Measurements from ENCODE around the gene UBASH3A.

UBASH3A gene

DNA sequence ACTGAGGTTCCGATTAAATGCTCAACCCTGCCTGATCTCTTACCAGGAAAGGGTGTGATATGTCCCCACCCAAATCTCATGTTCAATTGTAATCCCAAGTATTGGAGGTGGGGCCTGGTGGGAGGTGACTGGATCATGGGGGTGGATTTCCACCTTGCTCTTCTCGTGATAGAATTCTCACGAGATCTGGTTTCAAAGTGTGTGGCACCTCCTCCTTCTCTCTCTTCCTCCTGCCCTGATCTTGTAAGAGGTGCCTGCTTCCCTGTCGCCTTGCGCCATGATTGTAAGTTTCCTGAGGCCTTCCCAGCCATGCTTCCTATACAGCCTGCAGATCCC lies 57.5 kb downstream of the UBASH3A start:
- H3K9me3 ChIP-seq (ENCODE audit: control insufficient read depth in 1 of 2, low read length in 2 of 2): no peaks in the 10 kb centered on the region
- no peaks in the 10 kb centered on the region for H3K27me3 ChIP-seq (ENCODE audit: control insufficient read depth in 1 of 2, insufficient read depth in 2 of 2, low read length in 2 of 2)
- no peaks in the 10 kb centered on the region for H3K36me3 ChIP-seq (ENCODE audit: control insufficient read depth in 1 of 2, insufficient read depth in 2 of 2, low read length in 2 of 2)
- H3K4me1 ChIP-seq (ENCODE audit: control insufficient read depth in 1 of 2, insufficient read depth in 2 of 2, low read length in 2 of 2): peaks cover 72 to 76% of the 10 kb centered on the region in 2 donors
- peak overlapping the region in 1 of 2 donors; percentile 16 for H3K4me3 ChIP-seq (ENCODE audit: low read depth in 1 of 2, low read length in 2 of 2)
- H3K9ac ChIP-seq (ENCODE audit: low read depth in 1 of 2, low read length in 2 of 2): peak overlapping the region in 1 of 2 donors; percentile 1
- peak overlapping the region; percentile 35 for H3K27ac ChIP-seq (ENCODE audit: low read depth, low read length)

DNA sequence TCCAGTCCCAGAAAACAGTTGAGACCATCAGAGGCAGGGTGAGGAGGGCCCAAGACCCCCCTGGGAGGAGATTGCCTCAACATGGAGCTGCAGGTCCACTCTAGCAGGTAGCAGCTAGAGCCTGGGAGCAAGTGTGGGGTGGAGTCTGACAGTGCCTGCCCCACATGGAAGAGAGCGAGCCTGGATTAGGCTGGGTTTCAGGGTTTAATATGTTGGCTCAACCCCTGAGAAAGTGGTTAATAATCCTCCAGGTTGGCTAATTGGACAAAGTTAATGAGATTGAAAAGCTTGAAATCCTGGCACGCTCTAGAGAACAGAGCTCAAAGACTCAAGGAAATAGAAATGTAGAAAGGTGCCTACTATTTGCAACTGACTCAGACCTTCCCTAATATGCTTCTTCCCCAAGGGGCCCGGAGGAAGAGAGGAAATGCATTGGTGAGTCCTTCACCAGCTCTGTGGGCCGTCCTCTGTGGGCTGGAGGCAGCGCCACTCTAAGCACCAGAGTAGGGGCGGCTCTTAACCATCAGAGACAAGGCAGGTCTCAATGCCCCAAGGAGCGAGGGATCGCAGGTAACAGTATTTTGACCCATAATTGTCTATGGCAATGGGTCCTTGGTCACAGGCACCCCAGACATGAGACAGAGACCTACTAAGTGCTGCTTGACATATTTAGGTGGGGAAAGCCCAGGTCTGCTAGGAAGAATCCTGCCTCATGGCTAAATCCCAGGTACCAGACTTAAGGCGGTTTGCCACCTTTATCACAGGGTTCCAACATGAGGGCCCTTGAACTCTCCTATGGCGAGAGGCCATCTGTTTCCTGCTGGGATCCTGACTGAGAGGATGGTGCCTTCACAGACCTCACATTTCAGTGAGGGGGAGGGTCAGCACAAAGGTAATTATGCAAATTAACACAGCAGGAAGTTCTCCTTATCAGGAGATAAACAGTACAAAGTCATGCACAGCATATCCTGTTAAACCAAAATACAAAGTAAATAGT lies 58.5 kb downstream of the UBASH3A start:
- Histone ChIP-seq H3K9me3 (ENCODE audit: control insufficient read depth in 1 of 2, low read length in 2 of 2) (no peaks in the 10 kb centered on the region), H3K27ac (ENCODE audit: low read depth, low read length) (peak overlapping the region; percentile 91), H3K4me3 (ENCODE audit: low read depth in 1 of 2, low read length in 2 of 2) (peak overlapping the region; percentile 23 to 36), H3K27me3 (ENCODE audit: control insufficient read depth in 1 of 2, insufficient read depth in 2 of 2, low read length in 2 of 2) (no peaks in the 10 kb centered on the region), H3K36me3 (ENCODE audit: control insufficient read depth in 1 of 2, insufficient read depth in 2 of 2, low read length in 2 of 2) (no peaks in the 10 kb centered on the region), H3K9ac (ENCODE audit: low read depth in 1 of 2, low read length in 2 of 2) (peak overlapping the region; percentile 56 to 59), H3K4me1 (ENCODE audit: control insufficient read depth in 1 of 2, insufficient read depth in 2 of 2, low read length in 2 of 2) (peaks cover 76 to 79% of the 10 kb centered on the region in 2 donors)

DNA sequence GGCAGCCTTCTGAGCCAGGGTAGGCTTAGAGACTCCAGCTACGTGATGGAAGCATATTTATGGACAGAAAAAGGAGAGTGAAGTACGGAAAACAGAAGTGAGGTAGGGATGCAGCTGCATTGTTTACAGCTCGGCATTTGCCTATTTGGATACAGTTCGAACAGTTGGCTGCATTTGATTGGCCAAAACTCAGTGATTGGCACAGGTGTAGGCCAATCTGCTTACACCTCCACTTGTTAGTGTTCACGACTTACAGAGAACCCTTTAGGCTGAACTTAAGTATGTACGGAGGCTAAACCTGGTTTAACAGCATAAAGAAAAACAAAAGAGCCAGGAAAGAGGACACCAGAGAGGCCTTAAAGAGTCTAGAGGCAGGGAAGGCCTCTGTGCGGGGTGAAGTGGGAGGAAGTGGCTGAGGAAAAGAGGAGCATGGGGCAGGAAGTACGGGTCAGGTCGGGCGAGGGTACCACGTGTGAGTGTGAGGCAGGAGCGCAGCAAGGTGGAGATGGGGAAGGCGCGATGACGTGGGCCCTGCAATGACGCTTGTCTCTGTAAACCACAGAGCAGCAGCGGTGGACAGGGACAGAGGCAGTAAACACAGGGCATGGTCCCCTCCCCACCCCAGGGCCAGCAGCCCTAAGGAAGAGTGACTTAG lies 60.3 kb downstream of the UBASH3A start:
- H3K27me3 ChIP-seq (ENCODE audit: control insufficient read depth in 1 of 2, insufficient read depth in 2 of 2, low read length in 2 of 2): no peaks in the 10 kb centered on the region
- peak overlapping the region in 1 of 2 donors; percentile 7 for H3K9ac ChIP-seq (ENCODE audit: low read depth in 1 of 2, low read length in 2 of 2)
- no peaks in the 10 kb centered on the region for H3K9me3 ChIP-seq (ENCODE audit: control insufficient read depth in 1 of 2, low read length in 2 of 2)
- peak overlapping the region in 1 of 2 donors; percentile 9 for H3K4me3 ChIP-seq (ENCODE audit: low read depth in 1 of 2, low read length in 2 of 2)
- no peaks in the 10 kb centered on the region for H3K36me3 ChIP-seq (ENCODE audit: control insufficient read depth in 1 of 2, insufficient read depth in 2 of 2, low read length in 2 of 2)
- peak overlapping the region; percentile 23 for H3K27ac ChIP-seq (ENCODE audit: low read depth, low read length)
- peaks cover 86 to 91% of the 10 kb centered on the region in 2 donors for H3K4me1 ChIP-seq (ENCODE audit: control insufficient read depth in 1 of 2, insufficient read depth in 2 of 2, low read length in 2 of 2)

DNA sequence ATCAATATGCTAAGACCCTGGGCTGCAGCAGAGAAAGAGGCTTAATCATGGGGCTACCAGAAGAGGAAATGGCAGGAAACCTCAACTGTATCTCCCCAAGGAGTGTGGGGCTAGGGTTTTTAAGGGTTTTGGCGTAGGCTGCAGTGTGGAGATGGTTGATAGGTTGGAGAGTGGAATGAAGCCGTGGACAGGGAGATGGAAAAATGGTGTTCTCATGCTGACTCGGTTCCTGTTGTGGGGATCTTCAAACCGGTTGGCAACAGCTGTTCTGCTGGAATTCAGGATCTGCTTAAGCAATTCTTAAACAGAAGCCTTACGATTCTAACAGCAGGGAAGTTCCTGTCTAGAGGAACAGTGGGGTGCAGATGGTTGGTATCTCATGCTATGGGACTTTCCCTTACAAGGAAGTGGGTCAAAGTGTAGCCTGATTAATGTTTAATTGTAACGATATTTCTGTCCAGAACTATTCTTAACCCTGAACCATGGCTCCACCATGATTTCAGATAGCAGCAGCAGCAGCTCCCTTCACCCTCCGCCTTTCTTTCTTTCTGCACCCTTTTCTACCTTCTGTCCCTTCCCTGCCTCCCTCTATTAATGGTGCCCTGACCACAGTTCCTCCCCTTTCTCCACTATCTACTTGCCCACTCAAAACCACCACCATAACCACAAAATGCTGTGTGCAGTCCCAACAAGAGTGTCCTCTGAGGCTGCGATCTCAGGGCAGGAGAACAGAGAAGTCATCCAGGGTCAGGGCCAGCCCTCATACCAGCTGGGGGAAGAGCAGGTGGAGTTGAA lies 61.5 kb downstream of the UBASH3A start:
- Histone ChIP-seq H3K27ac (ENCODE audit: low read depth, low read length) (peak overlapping the region; percentile 80), H3K36me3 (ENCODE audit: control insufficient read depth in 1 of 2, insufficient read depth in 2 of 2, low read length in 2 of 2) (no peaks in the 10 kb centered on the region), H3K4me1 (ENCODE audit: control insufficient read depth in 1 of 2, insufficient read depth in 2 of 2, low read length in 2 of 2) (peaks cover 84 to 90% of the 10 kb centered on the region in 2 donors)

DNA sequence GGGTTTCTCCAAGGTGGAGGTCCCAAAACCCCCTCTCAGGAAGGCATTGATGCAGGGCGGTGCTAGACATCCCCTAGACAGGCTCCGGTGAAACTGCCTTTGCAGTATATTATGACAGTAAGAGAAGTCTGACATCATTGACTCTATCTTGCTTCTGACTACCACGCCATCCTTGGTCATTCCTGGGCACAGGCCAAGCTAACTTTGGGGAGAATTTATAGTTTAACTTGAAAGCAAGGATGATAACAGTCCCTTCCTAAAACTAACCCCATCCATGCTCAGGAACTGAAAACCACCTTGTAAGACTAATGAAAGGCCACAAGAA lies 62.1 kb downstream of the UBASH3A start:
- peak overlapping the region; percentile 59 for H3K27ac ChIP-seq (ENCODE audit: low read depth, low read length)
- no peaks in the 10 kb centered on the region for H3K36me3 ChIP-seq (ENCODE audit: control insufficient read depth in 1 of 2, insufficient read depth in 2 of 2, low read length in 2 of 2)
- H3K9ac ChIP-seq (ENCODE audit: low read depth in 1 of 2, low read length in 2 of 2): no peak overlapping the region
- peak overlapping the region; percentile 32 to 33 for H3K4me3 ChIP-seq (ENCODE audit: low read depth in 1 of 2, low read length in 2 of 2)
- H3K27me3 ChIP-seq (ENCODE audit: control insufficient read depth in 1 of 2, insufficient read depth in 2 of 2, low read length in 2 of 2): no peaks in the 10 kb centered on the region
- peaks cover 81 to 88% of the 10 kb centered on the region in 2 donors for H3K4me1 ChIP-seq (ENCODE audit: control insufficient read depth in 1 of 2, insufficient read depth in 2 of 2, low read length in 2 of 2)
- H3K9me3 ChIP-seq (ENCODE audit: control insufficient read depth in 1 of 2, low read length in 2 of 2): no peaks in the 10 kb centered on the region

More for the DNA sequence above, 61.5 kb downstream of the UBASH3A start:
- Histone ChIP-seq H3K9ac (ENCODE audit: low read depth in 1 of 2, low read length in 2 of 2) (peak overlapping the region; percentile 27 to 63), H3K27me3 (ENCODE audit: control insufficient read depth in 1 of 2, insufficient read depth in 2 of 2, low read length in 2 of 2) (no peaks in the 10 kb centered on the region), H3K4me3 (ENCODE audit: low read depth in 1 of 2, low read length in 2 of 2) (peak overlapping the region; percentile 32 to 33), H3K9me3 (ENCODE audit: control insufficient read depth in 1 of 2, low read length in 2 of 2) (no peaks in the 10 kb centered on the region)

DNA sequence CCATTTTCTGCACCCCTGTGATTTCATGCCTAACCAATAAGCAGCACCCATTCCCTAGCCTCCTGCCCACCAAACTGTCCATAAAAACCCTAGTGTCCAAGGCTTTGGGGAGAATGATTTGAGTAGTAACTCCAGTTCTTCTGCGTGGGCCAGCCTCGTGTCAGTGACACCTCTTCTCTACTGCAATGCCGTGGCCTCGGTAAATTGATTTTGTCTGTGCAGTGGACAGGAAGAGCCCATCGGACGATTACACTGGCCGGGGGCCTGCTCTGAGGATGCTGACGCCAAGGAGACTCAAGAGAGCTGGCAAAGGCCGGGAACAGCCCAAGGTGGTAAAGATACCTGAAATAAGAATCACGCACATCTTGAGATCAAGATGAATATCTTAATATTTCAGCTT lies 63.0 kb downstream of the UBASH3A start:
- no peak overlapping the region for H3K4me3 ChIP-seq (ENCODE audit: low read depth in 1 of 2, low read length in 2 of 2)
- H3K27me3 ChIP-seq (ENCODE audit: control insufficient read depth in 1 of 2, insufficient read depth in 2 of 2, low read length in 2 of 2): no peaks in the 10 kb centered on the region
- H3K9ac ChIP-seq (ENCODE audit: low read depth in 1 of 2, low read length in 2 of 2): no peak overlapping the region
- H3K27ac ChIP-seq (ENCODE audit: low read depth, low read length): no peak overlapping the region
- peaks cover 72 to 82% of the 10 kb centered on the region in 2 donors for H3K4me1 ChIP-seq (ENCODE audit: control insufficient read depth in 1 of 2, insufficient read depth in 2 of 2, low read length in 2 of 2)
- no peaks in the 10 kb centered on the region for H3K9me3 ChIP-seq (ENCODE audit: control insufficient read depth in 1 of 2, low read length in 2 of 2)
- H3K36me3 ChIP-seq (ENCODE audit: control insufficient read depth in 1 of 2, insufficient read depth in 2 of 2, low read length in 2 of 2): no peaks in the 10 kb centered on the region

DNA sequence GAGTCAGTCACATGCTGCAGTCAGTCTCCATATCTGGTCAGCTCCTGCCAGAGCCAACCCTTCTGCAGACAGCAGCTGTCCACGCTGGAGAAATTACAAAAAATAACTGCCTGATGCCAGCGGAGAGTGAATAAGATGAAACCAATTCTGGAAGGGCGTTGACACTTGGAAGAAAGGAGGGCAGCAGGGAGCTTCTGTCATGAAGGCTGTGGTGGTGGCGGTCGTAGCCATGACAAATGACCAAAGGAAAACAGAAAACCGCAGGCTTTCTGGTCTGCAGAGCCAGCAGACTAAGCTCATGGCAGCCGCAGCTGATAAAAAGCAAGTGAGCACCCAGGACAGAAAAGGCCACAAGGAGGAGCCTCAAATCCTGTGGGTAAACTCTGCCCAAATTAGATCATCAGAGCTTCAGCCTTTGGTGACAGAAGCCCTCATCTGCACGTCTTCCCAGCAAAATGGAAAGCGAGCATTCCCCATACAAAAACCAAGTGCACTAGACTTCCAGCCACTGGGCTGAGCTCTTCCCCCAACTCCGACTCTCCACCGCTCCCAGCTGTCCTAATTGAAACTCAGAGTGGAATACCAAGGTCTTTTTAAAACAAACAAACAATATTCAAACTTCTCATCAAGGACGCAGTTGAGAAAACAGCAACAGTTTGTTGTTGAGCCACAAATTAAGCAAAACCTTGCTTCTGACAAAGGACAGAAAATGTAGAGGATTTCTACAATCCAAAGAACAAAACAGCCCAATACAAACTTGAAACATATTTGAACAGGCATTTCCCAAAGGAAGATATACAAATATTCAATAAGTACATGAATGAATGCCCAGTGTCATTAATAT lies 63.7 kb downstream of the UBASH3A start:
- Histone ChIP-seq H3K27me3 (ENCODE audit: control insufficient read depth in 1 of 2, insufficient read depth in 2 of 2, low read length in 2 of 2) (no peaks in the 10 kb centered on the region), H3K9me3 (ENCODE audit: control insufficient read depth in 1 of 2, low read length in 2 of 2) (no peaks in the 10 kb centered on the region), H3K9ac (ENCODE audit: low read depth in 1 of 2, low read length in 2 of 2) (peak overlapping the region in 1 of 2 donors; percentile 19), H3K4me1 (ENCODE audit: control insufficient read depth in 1 of 2, insufficient read depth in 2 of 2, low read length in 2 of 2) (peaks cover 73 to 78% of the 10 kb centered on the region in 2 donors), H3K4me3 (ENCODE audit: low read depth in 1 of 2, low read length in 2 of 2) (peak overlapping the region; percentile 3 to 23), H3K36me3 (ENCODE audit: control insufficient read depth in 1 of 2, insufficient read depth in 2 of 2, low read length in 2 of 2) (no peaks in the 10 kb centered on the region), H3K27ac (ENCODE audit: low read depth, low read length) (no peak overlapping the region)

DNA sequence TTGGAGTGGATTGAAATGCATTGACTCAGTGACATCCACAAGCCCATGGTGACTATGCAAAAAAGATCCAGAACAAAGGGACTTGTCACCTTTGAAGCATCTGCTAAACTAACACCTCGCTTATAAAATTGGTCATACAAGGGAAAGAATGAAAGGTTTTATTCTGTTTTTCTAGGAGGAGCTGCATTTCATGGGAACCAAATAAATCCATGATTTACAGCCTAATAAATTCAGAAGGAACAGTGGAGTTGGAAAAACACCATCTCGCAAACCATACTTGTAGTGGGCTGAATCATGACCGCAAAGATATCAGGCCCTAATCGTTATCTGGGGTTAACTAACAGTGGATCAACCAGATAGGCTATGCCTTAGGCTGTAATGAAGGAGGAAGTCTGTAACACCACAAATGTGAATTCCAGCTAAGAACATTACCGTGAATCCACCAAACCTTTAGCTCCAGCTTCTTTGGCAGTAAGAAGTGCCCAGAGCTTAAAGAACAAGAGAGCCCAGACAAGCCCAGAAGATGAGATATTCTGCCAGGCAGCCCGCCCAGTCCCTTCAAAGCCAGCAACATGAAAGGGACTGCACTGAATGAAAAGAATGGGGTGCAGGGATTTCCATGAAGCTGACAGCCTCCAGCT lies 64.9 kb downstream of the UBASH3A start:
- peak overlapping the region in 1 of 2 donors; percentile 14 for H3K4me3 ChIP-seq (ENCODE audit: low read depth in 1 of 2, low read length in 2 of 2)
- H3K9me3 ChIP-seq (ENCODE audit: control insufficient read depth in 1 of 2, low read length in 2 of 2): no peaks in the 10 kb centered on the region
- H3K27me3 ChIP-seq (ENCODE audit: control insufficient read depth in 1 of 2, insufficient read depth in 2 of 2, low read length in 2 of 2): no peaks in the 10 kb centered on the region
- H3K4me1 ChIP-seq (ENCODE audit: control insufficient read depth in 1 of 2, insufficient read depth in 2 of 2, low read length in 2 of 2): peaks cover 65 to 70% of the 10 kb centered on the region in 2 donors
- peak overlapping the region; percentile 83 for H3K27ac ChIP-seq (ENCODE audit: low read depth, low read length)
- no peaks in the 10 kb centered on the region for H3K36me3 ChIP-seq (ENCODE audit: control insufficient read depth in 1 of 2, insufficient read depth in 2 of 2, low read length in 2 of 2)
- H3K9ac ChIP-seq (ENCODE audit: low read depth in 1 of 2, low read length in 2 of 2): peak overlapping the region; percentile 21 to 53

DNA sequence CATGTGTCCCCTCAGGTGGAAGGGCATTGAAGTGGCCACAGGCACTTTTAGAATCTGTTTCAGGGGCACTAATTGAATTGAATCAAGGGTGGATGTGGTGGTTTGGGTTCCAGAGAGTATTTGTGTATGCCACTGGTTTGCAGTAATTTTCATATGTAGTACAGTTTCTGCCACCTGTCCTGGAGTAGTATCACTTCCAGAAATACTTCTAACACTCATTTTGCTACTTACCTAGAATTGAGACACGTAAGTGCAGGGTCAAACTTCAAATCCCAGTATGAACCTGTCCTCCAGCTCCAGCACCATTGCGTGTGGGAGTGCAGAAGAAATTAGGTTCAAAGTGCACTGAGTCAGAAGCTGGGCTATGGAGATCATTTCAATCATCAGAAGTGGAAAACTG lies 65.6 kb downstream of the UBASH3A start:
- Histone ChIP-seq H3K4me3 (ENCODE audit: low read depth in 1 of 2, low read length in 2 of 2) (peak overlapping the region in 1 of 2 donors; percentile 14), H3K9me3 (ENCODE audit: control insufficient read depth in 1 of 2, low read length in 2 of 2) (no peaks in the 10 kb centered on the region), H3K27ac (ENCODE audit: low read depth, low read length) (peak overlapping the region; percentile 83), H3K27me3 (ENCODE audit: control insufficient read depth in 1 of 2, insufficient read depth in 2 of 2, low read length in 2 of 2) (no peaks in the 10 kb centered on the region), H3K4me1 (ENCODE audit: control insufficient read depth in 1 of 2, insufficient read depth in 2 of 2, low read length in 2 of 2) (peaks cover 62 to 68% of the 10 kb centered on the region in 2 donors), H3K9ac (ENCODE audit: low read depth in 1 of 2, low read length in 2 of 2) (peak overlapping the region; percentile 21 to 53), H3K36me3 (ENCODE audit: control insufficient read depth in 1 of 2, insufficient read depth in 2 of 2, low read length in 2 of 2) (no peaks in the 10 kb centered on the region)

Measured in duodenal mucosa (tissue), 2 donors.